ENCODE results near the gene RSPO3.

- TF ChIP-seq CTCF (IDR thresholded peaks at IDR 0.05) (no peak), POLR2A (IDR thresholded peaks at IDR 0.05) (no peak)
Measured at GRCh38 chr6:127216810-127217789, 98.6 kb downstream of the RSPO3 start.

All from uterus (tissue), 2 donors.